ENCODE data around the gene SDCCAG8.

DNA sequence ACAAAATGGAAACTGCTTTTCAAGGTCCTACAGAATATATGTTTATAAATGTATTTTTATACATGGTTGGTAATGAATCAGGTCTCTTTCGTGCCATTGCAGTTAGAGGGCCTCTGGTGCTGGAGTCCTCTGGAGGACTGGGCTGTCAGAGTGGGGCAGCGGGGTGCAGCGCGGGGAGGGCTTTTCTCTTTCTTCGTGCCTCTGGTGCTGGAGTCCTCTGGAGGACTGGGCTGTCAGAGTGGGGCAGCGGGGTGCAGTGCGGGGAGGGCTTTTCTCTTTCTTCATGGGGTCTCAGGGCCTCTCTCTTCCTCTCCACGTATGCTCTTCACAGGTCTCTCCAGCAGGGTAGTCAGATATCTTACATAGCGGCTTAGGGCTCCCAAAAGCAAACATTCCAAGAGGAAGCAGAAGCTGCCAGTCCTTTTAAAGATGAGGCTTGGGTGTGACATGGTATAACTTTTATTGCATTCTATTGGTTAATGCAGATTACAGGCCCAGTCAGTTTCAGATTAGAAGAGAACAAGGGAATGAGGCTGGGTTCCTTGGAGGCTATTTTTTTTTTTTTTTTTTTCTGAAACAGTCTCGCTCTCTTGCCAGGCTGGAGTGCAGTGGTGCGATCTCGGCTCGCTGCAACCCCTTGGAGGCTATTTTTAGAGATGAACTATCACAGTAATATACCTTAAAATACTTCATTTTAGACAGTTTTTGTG, 13.1 kb downstream of the SDCCAG8 start:
- TF ChIP-seq, protein P1, sequence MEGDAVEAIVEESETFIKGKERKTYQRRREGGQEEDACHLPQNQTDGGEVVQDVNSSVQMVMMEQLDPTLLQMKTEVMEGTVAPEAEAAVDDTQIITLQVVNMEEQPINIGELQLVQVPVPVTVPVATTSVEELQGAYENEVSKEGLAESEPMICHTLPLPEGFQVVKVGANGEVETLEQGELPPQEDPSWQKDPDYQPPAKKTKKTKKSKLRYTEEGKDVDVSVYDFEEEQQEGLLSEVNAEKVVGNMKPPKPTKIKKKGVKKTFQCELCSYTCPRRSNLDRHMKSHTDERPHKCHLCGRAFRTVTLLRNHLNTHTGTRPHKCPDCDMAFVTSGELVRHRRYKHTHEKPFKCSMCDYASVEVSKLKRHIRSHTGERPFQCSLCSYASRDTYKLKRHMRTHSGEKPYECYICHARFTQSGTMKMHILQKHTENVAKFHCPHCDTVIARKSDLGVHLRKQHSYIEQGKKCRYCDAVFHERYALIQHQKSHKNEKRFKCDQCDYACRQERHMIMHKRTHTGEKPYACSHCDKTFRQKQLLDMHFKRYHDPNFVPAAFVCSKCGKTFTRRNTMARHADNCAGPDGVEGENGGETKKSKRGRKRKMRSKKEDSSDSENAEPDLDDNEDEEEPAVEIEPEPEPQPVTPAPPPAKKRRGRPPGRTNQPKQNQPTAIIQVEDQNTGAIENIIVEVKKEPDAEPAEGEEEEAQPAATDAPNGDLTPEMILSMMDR (IDR thresholded peaks at IDR 0.05; ENCODE audit: poor library complexity): no peak
- TF ChIP-seq EZH2 (IDR thresholded peaks at IDR 0.05; ENCODE audit: borderline replicate concordance): no peak
